ENCODE measurements around the gene WDR74.
"Not testable (repeated sequence)": the region's sequence is repeated elsewhere in the genome, so short reads cannot be mapped to it uniquely, and the experiment has no call there.

WDR74 gene

GRCh38 chr11:62840721-62841360 lies 1.5 kb upstream of the WDR74 start:
- peak; percentile 25 for DNase-seq (ENCODE audit: low spot score)

DNA sequence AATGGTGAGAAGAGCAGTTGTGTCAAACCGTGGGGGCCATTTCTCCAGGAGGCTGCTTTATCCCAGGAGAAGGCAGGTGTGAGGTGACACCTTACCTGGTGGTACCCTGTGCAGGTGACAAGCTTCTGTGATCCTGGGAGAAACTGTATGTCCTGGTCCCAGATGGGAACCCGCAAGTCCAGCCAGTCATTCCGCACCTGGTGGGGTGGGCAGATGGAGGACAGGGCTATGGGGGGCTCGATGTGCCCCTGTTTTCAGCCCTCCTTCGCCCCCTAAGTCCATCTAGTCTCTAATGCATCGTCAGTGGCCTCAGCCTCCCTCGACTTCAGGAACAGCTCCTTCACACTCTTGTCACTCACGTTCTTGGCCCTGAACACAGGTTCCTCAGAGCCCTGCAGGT lies 4.1 kb downstream of the WDR74 start:
- no peak for DNase-seq (ENCODE audit: low spot score)

DNA sequence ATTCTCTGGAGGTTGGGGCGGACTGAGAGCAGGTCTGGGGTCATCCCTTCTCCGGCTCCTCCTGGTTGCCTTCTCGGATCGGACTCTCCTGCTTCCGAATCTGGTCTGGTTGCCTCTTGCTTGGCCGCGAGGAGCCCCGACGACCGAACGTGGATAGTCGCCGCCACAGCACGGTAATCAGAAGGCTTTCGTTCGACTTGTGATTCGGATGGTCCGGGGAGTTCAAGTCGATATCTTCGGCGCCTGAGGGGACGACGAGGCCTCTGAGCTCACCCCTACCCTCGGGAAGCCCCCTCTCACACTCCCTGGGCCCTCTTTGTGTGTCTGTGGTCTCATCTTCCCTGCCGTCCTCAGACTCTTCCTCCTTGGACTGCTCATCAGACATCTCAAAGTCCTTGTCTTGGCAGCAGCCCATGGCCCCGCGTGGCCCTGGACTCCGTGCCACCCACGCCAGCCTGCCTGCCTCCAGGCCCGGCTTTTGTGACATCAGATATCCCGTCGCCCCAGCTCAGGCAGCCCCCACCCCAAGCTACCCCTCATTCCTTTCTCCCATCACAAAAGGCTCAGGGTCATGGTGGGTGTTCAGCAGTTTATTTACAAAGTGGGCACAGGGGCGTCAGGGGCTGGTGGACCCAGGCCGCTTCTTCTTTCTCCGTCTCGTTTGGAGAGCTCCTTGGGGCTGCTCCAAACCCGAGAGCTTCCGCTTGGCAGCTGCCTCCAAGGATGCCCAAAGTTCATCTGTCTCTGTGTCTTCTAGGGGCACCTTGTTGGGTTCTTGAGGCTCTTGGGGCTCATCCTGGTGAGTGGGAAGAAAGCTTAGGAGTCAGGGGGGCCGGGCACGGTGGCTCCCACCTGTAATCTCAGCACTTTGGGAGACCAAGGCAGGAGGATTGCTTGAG lies 6.8 kb downstream of the WDR74 start, which contains the start of gene TEX54:
Gene TEX54, minus strand, starts transcription at position 506 of the 899 bp plus-strand sequence.
- peak; percentile 32 for DNase-seq (ENCODE audit: low spot score)

- DNase-seq (ENCODE audit: low spot score): peak; percentile 97
Measured at GRCh38 chr11:62831520-62832335, 7.7 kb downstream of the WDR74 start, which contains the start of gene STX5. TSS of gene STX5 (minus strand) at chr11:62832051. CDS start at chr11:62831243, 808 bp downstream.

DNA sequence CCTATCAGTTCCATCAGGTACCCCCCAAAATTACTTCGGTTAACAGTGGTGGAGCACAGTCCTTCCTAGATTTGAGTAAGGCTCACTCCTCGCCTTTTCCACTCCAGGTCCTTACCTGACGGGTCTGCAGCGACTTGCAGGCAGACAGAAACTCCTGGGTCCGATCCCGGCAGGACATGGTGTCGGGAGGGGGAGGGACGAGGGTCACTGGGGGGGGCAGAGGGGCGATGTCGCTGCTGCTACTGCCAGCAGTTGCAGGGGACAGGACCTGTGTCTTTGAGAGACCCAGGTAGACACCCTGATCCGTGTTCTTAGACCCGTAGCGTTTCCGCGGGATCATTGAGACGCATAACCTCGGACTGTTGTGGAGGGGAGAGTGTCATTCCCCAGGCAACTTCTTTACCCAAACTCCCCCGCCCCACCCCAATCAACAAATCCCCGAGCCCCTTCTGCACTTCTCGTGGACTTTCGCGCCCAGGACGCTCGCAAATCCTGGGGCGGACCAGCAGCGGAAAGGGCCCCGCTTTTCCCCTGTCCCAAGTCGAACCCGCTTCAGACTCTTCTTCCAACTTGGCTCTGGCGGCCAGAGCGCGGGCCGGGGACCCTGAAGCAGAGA lies 8.4 kb downstream of the WDR74 start:
- no peak for DNase-seq (ENCODE audit: low spot score)

DNA sequence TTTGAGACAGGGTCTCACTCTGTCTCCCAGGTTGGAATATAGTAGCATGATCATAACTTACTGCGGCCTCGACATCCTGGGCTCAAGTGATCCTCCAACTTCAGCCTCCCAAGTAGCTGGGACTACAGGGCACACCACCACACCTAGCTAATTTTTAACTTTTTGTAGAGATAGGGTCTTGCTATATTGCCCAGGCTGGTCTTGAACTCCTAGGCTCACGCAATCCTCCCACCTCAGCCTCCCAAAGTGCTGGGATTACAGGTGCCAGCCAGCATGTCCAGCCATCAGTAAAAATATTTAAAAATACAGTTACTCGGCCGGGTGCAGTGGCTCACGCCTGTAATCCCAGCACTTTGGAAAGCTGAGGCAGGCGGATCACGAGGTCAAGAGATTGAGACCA lies 11.3 kb downstream of the WDR74 start:
- not testable (repeated sequence) for DNase-seq (ENCODE audit: low spot score)

DNA sequence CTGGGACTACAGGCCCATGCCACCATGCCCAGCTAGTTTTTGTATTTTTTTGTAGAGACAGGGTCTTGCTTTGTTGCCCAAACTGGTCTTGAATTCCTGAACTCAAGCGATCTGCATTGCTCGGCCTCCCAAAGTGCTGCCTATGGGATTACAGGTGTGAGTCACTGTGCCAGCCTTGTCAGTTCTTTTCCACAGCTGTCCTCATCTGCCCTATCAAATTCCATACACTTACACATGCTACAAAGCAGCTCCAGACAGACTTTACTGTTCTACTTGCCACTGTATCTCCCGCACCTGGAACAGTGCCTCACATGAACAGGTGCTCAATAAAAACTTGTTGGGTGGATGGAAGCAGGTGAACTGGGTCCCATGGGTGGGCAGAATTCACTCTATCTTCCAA lies 15.7 kb downstream of the WDR74 start:
- no peak for DNase-seq (ENCODE audit: low spot score)

DNA sequence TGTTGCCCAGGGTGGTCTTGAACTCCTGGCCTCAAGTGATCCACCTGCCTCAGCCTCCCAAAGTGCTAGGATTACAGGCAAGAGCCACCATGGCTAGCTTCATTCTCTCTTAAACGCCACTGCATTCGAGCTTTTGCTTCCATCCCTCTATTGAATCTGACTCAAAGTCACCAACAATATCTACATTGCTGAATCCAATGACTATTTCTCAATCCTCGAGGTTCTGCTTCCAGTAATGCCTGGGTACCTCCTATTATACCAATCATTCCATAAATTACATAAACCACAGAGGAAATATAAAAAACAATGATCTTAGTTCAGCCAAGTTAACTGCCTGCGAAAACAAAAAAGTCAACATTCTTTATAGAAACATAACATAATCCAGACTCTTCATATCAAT lies 22.3 kb downstream of the WDR74 start:
- no peak for DNase-seq (ENCODE audit: low spot score)

GRCh38 chr11:62816557-62816956 lies 22.8 kb downstream of the WDR74 start:
- DNase-seq (ENCODE audit: low spot score): no peak

GRCh38 chr11:62811659-62812058 lies 27.7 kb downstream of the WDR74 start:
- no peak for DNase-seq (ENCODE audit: low spot score)

GRCh38 chr11:62810748-62811147 lies 28.6 kb downstream of the WDR74 start:
- no peak for DNase-seq (ENCODE audit: low spot score)

- peak; percentile 46 for DNase-seq (ENCODE audit: low spot score)
Measured at GRCh38 chr11:62806611-62807121, 32.7 kb downstream of the WDR74 start.

- no peak for DNase-seq (ENCODE audit: low spot score)
Measured at GRCh38 chr11:62805961-62806441, 33.4 kb downstream of the WDR74 start.

DNA sequence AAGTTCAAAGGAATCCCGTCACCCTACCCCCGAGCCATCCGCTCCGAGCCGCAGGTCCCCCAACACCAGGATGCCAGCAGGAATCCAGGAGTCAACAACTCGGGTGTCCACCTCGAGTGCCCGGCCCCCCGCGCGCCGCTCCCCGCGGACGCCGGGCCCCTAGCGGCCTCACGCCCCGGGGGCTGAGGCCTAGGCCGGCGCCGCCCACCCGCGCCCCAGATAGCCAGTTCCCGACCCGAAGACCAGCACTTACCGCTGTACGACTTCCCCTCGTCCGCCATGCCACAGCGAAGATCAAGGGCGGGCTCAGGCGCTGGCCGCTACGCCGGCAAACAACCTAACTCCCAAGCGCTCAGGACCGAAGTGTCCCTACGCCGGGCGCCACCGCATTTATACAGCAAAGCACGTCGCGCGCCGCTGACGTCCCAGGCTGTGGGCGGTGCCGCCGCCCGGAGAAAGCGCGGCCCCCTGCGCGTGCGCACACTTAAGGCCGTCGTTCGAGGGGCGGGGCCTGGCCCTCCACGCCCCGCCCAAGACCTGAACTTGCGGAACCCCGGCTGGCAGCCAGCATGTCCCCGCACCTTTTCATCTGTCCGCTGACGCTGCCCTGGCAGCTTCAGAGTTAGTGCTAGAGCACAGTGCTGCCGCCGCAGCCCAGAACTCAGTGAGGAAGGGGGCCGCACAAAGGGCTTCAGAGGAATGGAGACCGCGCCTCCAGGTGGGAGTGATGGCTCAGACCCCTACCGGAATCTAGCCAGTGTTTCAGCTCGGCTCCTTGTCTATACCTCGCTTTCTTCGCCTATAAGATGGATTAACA lies 34.1 kb downstream of the WDR74 start, which contains the start of gene NXF1:
Gene NXF1, minus strand, starts transcription at position 365 of the 817 bp plus-strand sequence. Its CDS starts 84 bp downstream, at position 281.
- DNase-seq (ENCODE audit: low spot score): peak; percentile 100

DNA sequence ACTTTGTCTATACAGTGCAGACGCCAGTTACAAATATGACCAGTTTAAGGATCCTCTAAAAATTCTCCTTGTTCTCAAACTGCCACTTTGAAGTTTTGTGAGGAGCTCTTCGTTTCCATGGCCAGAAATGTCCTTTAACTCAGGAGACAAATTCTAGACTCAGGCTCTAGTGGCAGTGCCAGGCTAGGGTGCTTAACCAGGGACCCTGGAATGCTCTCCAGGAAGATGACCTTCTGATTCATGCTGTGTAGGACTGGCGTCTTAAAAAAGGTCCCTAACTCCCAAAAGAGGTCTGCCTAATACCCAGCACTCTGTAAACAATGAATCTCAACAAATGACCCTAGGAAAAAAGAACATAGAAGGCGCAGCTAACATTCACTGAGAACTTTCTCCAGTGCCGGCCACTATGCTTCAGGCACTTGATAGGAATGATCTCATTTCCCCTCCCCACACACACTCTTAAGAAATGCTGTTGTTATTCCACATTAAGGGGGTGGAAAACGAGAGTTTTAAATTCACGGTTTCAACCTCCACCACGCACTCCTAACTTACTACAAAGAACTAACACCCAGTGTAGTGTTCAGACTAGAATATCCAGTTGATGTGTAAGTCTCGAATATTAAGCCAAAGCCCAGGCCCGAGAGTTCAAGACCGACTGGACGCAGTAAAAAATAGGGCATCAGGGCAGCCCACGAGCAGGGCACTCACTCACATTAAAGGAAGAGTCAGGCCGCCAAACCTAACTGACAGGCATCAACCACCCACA lies 34.9 kb downstream of the WDR74 start:
- DNase-seq (ENCODE audit: low spot score): peak; percentile 54

- DNase-seq (ENCODE audit: low spot score): no peak
Measured at GRCh38 chr11:62801071-62801470, 38.3 kb downstream of the WDR74 start.

DNA sequence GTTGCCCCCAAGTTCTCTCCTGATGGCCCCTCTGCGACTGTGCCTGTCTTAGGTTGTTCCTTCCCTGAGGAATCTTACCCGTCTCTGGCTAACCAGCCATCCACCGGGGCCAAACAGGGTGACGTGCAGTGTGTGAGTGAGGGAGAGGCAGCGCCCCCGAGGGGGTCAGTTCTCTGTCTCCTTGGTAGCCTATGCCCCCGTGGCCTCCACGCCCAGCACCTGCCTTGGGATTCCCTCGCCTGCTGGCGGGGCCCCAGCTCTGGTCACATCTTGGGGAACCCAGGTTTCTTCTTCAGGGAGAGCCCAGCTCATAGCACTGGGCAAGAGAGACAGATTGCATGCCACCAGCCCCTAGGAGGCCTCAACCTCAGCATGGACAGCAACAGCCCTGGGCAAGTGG lies 39.9 kb downstream of the WDR74 start:
- DNase-seq (ENCODE audit: low spot score): no peak

DNA sequence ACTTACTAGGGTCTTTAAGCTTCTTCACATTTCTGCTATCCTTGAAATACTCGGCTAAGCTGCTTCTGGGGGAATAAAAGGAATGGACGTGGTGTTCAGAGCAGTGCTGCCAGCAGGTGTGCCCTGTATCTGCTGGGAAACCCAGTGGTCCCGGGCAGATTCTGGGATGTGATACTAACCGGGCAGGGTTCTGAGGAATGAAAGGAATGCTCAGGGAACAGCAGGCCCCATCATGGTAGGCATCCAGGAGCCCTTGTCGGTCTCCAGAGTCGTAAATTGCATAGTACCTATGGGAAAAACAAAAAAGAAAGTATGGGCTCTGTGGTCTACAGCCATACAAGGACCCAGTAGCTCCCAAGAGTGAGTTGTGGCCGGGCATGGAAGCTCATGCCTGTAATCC lies 43.1 kb downstream of the WDR74 start:
- DNase-seq (ENCODE audit: low spot score): no peak

GRCh38 chr11:62794201-62794775 lies 45.1 kb downstream of the WDR74 start:
- no peak for DNase-seq (ENCODE audit: low spot score)

All from AG20443 (cell line).